Fibroblast of lung (primary cell): ENCODE data around the gene MIGA1.

ENCODE experiments used
- CTCF ChIP-seq, 2 donors: IDR thresholded peaks in 1 of 2; conservative IDR thresholded peaks in 1 of 2; 1 replicate in 1 of 2; 2 replicates in 1 of 2; pipeline ENCODE4 v1.5.1; 2011 to 2012; ENCODE audit warnings: low read length in 2 of 2, control low read depth in 1 of 2, inconsistent platforms in 1 of 2, low read depth in 1 of 2, mild to moderate bottlenecking in 1 of 2
- EZH2 ChIP-seq: IDR thresholded peaks from 2 replicates; pipeline ENCODE4 v1.5.1; 2012; ENCODE audit warnings: low read length, control low read depth, mild to moderate bottlenecking; ENCODE audit errors: missing control alignments

GRCh38 chr1:77872645-77873044 lies 93.2 kb downstream of the MIGA1 start:
- no peak for TF ChIP-seq CTCF (conservative IDR thresholded peaks at IDR 0.05 in 1 of 2, IDR thresholded peaks at IDR 0.05 in 1 of 2; ENCODE audit: low read depth in 1 of 2, low read length in 2 of 2)
- no peak for TF ChIP-seq EZH2
